A549 (cell line): ENCODE results near the gene POTEJ.
"Not testable (repeated sequence)": the region's sequence is repeated elsewhere in the genome, so short reads cannot be mapped to it uniquely, and the experiment has no call there.

Experiments
- BHLHE40 ChIP-seq: IDR thresholded peaks from 2 replicates; pipeline ENCODE4 v1.6.1; 2012; ENCODE audit warnings: low read depth, low read length, inconsistent platforms
- CBX2 ChIP-seq: fragments of 200-600 bp; sonication (generic); IDR thresholded peaks from 2 replicates; pipeline ENCODE4 v1.6.1; 2016; ENCODE audit warnings: low read depth, mild to moderate bottlenecking, borderline replicate concordance
- EP300 ChIP-seq, 2 experiments: fragments of >200 bp; sonication (Bioruptor Twin); formaldehyde crosslinking; IDR thresholded peaks; 2 replicates in 1 of 2; 3 replicates in 1 of 2; pipeline ENCODE4 v1.6.1; 2016 to 2017
- MYC ChIP-seq: IDR thresholded peaks from 2 replicates; pipeline ENCODE4 v1.6.1; 2012; ENCODE audit warnings: mild to moderate bottlenecking, inconsistent platforms, low read length, improper control_type of control experiment, borderline replicate concordance
- NFE2L2 ChIP-seq: fragments of 150-350 bp; conservative IDR thresholded peaks from 2 replicates; pipeline ENCODE4 v1.6.1; 2014; ENCODE audit warnings: low read length
- POLR2A ChIP-seq: IDR thresholded peaks from 2 replicates; pipeline ENCODE4 v1.6.1; 2012; ENCODE audit warnings: mild to moderate bottlenecking, low read length
- RAD21 ChIP-seq, 2 experiments: fragments of >200 bp in 1 of 2; sonication (Bioruptor Twin) in 1 of 2; formaldehyde crosslinking in 1 of 2; IDR thresholded peaks in 1 of 2; conservative IDR thresholded peaks in 1 of 2; 2 replicates in 1 of 2; 3 replicates in 1 of 2; pipeline ENCODE4 v1.6.1; 2012 to 2018; ENCODE audit warnings: inconsistent platforms in 1 of 2
- RFX5 ChIP-seq: fragments of 450-650 bp; IDR thresholded peaks from 2 replicates; pipeline ENCODE4 v1.7.1; 2014; ENCODE audit warnings: antibody characterized with exemption, mild to moderate bottlenecking, moderate library complexity
- SMC3 ChIP-seq: fragments of >200 bp; sonication (Bioruptor Twin); formaldehyde crosslinking; IDR thresholded peaks from 3 replicates; pipeline ENCODE4 v1.6.1; 2018; ENCODE audit warnings: inconsistent platforms
- SREBF2 ChIP-seq: fragments of 450-650 bp; IDR thresholded peaks from 2 replicates; pipeline ENCODE4 v1.6.1; 2014; ENCODE audit warnings: mild to moderate bottlenecking, moderate library complexity
- ZFP36 ChIP-seq: fragments of 450-650 bp; IDR thresholded peaks from 2 replicates; pipeline ENCODE4 v1.6.1; 2014; ENCODE audit warnings: borderline replicate concordance; ENCODE audit not compliant: partially characterized antibody
- TF ChIP-seq, protein P1 (sequence below): fragments of >200 bp; sonication (Bioruptor Twin); formaldehyde crosslinking; IDR thresholded peaks from 3 replicates; pipeline ENCODE4 v1.5.1; 2016
- TF ChIP-seq, protein P2 (sequence below): IDR thresholded peaks from 2 replicates; pipeline ENCODE4 v1.6.1; 2012

DNA sequence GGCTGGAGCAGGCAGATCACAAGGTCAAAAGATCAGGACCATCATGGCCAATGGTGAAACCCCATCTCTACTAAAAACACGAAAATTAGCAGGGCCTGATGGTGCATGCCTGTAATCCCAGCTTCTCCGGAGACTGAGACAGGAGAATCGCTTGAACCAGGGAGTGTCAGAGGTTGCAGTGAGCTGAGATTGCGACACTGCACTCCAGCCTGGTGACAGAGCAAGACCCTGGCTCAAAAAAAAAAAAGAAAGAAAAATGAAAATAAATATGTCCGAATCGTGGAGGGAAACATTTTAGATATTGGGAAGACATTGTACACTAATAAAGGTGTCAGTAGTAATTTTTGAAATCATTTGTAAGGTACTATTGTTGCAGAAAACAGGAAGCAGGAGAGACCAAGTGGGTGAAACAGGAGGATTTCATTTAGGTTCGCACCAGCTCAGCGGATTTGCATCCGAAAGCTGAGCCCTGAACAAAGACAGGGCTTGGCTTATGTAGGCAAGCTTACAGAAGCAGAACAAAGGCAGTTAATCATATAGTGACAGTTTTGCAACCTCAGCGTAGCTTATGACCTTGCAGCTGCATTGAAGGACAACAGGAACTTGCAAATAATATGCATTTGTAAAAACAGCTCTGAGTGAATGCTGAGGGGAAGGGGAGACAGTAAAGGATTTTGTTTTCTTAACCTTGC, 17.7 kb downstream of the POTEJ start:
- not testable (repeated sequence) for TF ChIP-seq POLR2A; BHLHE40; CBX2; SMC3; SREBF2; EP300 (IDR thresholded peaks at IDR 0.05); NFE2L2; MYC; RAD21 (conservative IDR thresholded peaks at IDR 0.05 in 1 of 2, IDR thresholded peaks at IDR 0.05 in 1 of 2); ZFP36; RFX5
- TF ChIP-seq, protein P1, sequence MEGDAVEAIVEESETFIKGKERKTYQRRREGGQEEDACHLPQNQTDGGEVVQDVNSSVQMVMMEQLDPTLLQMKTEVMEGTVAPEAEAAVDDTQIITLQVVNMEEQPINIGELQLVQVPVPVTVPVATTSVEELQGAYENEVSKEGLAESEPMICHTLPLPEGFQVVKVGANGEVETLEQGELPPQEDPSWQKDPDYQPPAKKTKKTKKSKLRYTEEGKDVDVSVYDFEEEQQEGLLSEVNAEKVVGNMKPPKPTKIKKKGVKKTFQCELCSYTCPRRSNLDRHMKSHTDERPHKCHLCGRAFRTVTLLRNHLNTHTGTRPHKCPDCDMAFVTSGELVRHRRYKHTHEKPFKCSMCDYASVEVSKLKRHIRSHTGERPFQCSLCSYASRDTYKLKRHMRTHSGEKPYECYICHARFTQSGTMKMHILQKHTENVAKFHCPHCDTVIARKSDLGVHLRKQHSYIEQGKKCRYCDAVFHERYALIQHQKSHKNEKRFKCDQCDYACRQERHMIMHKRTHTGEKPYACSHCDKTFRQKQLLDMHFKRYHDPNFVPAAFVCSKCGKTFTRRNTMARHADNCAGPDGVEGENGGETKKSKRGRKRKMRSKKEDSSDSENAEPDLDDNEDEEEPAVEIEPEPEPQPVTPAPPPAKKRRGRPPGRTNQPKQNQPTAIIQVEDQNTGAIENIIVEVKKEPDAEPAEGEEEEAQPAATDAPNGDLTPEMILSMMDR: not testable (repeated sequence)
- TF ChIP-seq, protein P2, sequence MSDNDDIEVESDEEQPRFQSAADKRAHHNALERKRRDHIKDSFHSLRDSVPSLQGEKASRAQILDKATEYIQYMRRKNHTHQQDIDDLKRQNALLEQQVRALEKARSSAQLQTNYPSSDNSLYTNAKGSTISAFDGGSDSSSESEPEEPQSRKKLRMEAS: not testable (repeated sequence)
